ENCODE data around the gene ADAMTS6. TPM values are rescaled to one million over a fixed set of nuclear protein-coding genes. Genes with fewer than 3 reads are reported as not detected.

ADAMTS6 gene
- total and polyA plus RNA-seq, 2 experiments from 2014 or later: 0.78 to 2.0 TPM

DNA sequence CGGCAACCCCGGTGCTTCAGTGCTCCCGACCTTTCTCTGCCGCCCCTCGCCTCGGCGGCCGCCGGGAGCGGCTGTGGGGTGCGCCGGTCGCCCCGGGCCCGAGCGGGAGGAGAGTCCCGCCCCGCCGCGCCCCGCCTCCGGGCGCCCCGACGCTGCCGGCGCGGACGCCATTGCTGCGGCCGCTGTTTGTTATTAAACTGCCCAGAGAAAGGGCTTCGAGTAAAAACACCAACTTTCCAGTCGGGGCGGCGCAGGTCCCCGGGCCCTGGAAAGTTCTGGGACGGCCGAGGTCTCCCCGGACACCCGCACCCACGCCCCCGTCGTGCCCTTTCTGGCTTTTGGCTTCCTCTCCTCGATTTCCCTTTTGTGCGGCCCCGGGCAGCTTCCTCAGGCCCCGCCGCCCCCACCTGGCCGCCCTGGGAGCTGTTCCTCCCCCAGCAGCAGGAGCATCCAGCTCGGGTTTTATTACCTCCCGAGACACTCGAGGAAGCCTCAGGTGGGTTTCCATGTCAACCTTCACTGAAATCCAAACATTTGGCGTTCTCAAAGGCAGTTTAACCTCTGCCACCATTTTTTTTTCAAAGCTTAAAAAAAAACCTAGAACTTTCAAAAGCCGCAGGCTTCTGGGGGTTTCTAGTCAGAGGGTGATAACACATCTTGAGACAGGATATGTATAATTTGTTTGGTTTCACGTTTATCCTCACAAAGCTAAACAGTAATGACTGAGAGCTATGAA, 378.6 kb downstream of the ADAMTS6 start:
- H3K4me3 Mint-ChIP-seq: peak overlapping the region; percentile 69; the same call in 2 of the 3 replicates
- H3K4me2 ChIP-seq: peak overlapping the region; percentile 85
- no peaks in the 10 kb centered on the region for H3F3A ChIP-seq (replicated peaks; ENCODE audit: low read depth)
- TF ChIP-seq, protein P1, sequence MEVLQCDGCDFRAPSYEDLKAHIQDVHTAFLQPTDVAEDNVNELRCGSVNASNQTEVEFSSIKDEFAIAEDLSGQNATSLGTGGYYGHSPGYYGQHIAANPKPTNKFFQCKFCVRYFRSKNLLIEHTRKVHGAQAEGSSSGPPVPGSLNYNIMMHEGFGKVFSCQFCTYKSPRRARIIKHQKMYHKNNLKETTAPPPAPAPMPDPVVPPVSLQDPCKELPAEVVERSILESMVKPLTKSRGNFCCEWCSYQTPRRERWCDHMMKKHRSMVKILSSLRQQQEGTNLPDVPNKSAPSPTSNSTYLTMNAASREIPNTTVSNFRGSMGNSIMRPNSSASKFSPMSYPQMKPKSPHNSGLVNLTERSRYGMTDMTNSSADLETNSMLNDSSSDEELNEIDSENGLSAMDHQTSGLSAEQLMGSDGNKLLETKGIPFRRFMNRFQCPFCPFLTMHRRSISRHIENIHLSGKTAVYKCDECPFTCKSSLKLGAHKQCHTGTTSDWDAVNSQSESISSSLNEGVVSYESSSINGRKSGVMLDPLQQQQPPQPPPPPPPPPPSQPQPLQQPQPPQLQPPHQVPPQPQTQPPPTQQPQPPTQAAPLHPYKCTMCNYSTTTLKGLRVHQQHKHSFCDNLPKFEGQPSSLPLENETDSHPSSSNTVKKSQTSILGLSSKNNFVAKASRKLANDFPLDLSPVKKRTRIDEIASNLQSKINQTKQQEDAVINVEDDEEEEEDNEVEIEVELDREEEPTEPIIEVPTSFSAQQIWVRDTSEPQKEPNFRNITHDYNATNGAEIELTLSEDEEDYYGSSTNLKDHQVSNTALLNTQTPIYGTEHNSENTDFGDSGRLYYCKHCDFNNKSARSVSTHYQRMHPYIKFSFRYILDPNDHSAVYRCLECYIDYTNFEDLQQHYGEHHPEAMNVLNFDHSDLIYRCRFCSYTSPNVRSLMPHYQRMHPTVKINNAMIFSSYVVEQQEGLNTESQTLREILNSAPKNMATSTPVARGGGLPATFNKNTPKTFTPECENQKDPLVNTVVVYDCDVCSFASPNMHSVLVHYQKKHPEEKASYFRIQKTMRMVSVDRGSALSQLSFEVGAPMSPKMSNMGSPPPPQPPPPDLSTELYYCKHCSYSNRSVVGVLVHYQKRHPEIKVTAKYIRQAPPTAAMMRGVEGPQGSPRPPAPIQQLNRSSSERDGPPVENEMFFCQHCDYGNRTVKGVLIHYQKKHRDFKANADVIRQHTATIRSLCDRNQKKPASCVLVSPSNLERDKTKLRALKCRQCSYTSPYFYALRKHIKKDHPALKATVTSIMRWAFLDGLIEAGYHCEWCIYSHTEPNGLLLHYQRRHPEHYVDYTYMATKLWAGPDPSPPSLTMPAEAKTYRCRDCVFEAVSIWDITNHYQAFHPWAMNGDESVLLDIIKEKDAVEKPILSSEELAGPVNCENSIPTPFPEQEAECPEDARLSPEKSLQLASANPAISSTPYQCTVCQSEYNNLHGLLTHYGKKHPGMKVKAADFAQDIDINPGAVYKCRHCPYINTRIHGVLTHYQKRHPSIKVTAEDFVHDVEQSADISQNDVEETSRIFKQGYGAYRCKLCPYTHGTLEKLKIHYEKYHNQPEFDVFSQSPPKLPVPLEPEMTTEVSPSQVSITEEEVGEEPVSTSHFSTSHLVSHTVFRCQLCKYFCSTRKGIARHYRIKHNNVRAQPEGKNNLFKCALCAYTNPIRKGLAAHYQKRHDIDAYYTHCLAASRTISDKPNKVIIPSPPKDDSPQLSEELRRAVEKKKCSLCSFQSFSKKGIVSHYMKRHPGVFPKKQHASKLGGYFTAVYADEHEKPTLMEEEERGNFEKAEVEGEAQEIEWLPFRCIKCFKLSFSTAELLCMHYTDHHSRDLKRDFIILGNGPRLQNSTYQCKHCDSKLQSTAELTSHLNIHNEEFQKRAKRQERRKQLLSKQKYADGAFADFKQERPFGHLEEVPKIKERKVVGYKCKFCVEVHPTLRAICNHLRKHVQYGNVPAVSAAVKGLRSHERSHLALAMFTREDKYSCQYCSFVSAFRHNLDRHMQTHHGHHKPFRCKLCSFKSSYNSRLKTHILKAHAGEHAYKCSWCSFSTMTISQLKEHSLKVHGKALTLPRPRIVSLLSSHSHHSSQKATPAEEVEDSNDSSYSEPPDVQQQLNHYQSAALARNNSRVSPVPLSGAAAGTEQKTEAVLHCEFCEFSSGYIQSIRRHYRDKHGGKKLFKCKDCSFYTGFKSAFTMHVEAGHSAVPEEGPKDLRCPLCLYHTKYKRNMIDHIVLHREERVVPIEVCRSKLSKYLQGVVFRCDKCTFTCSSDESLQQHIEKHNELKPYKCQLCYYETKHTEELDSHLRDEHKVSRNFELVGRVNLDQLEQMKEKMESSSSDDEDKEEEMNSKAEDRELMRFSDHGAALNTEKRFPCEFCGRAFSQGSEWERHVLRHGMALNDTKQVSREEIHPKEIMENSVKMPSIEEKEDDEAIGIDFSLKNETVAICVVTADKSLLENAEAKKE (CRISPR knock-in tag; IDR thresholded peaks at IDR 0.05): no peak
- TF ChIP-seq POLR2AphosphoS5 (IDR thresholded peaks at IDR 0.05; ENCODE audit: low read depth): peak; percentile 62
- TF ChIP-seq, protein P2, sequence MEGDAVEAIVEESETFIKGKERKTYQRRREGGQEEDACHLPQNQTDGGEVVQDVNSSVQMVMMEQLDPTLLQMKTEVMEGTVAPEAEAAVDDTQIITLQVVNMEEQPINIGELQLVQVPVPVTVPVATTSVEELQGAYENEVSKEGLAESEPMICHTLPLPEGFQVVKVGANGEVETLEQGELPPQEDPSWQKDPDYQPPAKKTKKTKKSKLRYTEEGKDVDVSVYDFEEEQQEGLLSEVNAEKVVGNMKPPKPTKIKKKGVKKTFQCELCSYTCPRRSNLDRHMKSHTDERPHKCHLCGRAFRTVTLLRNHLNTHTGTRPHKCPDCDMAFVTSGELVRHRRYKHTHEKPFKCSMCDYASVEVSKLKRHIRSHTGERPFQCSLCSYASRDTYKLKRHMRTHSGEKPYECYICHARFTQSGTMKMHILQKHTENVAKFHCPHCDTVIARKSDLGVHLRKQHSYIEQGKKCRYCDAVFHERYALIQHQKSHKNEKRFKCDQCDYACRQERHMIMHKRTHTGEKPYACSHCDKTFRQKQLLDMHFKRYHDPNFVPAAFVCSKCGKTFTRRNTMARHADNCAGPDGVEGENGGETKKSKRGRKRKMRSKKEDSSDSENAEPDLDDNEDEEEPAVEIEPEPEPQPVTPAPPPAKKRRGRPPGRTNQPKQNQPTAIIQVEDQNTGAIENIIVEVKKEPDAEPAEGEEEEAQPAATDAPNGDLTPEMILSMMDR (conservative IDR thresholded peaks at IDR 0.05; ENCODE audit: low read depth in 2 of 2): peak in 1 of 2 experiments; percentile 21; a peak in 2 of 4 replicates
- TF ChIP-seq ZNF331 (CRISPR knock-in tag; IDR thresholded peaks at IDR 0.05; ENCODE audit: low read depth): no peak
- TF ChIP-seq ZNF114 (CRISPR knock-in tag; IDR thresholded peaks at IDR 0.05): no peak
- no peak for TF ChIP-seq EZH2 (IDR thresholded peaks at IDR 0.05; ENCODE audit: low read depth, unreplicated experiment)
- TF ChIP-seq, protein P3, sequence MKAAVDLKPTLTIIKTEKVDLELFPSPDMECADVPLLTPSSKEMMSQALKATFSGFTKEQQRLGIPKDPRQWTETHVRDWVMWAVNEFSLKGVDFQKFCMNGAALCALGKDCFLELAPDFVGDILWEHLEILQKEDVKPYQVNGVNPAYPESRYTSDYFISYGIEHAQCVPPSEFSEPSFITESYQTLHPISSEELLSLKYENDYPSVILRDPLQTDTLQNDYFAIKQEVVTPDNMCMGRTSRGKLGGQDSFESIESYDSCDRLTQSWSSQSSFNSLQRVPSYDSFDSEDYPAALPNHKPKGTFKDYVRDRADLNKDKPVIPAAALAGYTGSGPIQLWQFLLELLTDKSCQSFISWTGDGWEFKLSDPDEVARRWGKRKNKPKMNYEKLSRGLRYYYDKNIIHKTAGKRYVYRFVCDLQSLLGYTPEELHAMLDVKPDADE (IDR thresholded peaks at IDR 0.05): no peak
- no peaks in the 10 kb centered on the region for H4K20me1 ChIP-seq (replicated peaks; ENCODE audit: insufficient read depth)
- H3K27ac ChIP-seq (ENCODE audit: low read depth): peak overlapping the region; percentile 95
- H3K4me3 ChIP-seq: peak overlapping the region; percentile 60
- DNase-seq (ENCODE audit: low spot score): peak; percentile 92
- peak overlapping the region; percentile 94 for H3K27ac Mint-ChIP-seq
- H3K79me2 ChIP-seq (replicated peaks; ENCODE audit: insufficient read depth): no peaks in the 10 kb centered on the region
- H3K27me3 Mint-ChIP-seq (ENCODE audit: insufficient read depth, low read depth, poor library complexity): peaks cover 17% of the 10 kb centered on the region
- peaks cover 28% of the 10 kb centered on the region for H3K4me1 Mint-ChIP-seq
- H3K4me1 ChIP-seq (ENCODE audit: insufficient read depth): peaks cover 25% of the 10 kb centered on the region
- H3K36me3 Mint-ChIP-seq (ENCODE audit: low read depth): 0 out of 3 replicates have a peak, but pooled peaks cover 3% of the 10 kb centered on the region
- peaks cover 3% of the 10 kb centered on the region for H3K9me2 ChIP-seq (ENCODE audit: insufficient read depth)
- no peaks in the 10 kb centered on the region for H3K27me3 ChIP-seq (ENCODE audit: insufficient read depth)
- peak; percentile 77 for ATAC-seq
- no peaks in the 10 kb centered on the region for H3K36me3 ChIP-seq (ENCODE audit: insufficient read depth)
- H3K9me3 Mint-ChIP-seq: no peaks in the 10 kb centered on the region
- H2AFZ ChIP-seq: peak overlapping the region; percentile 95

Measured in GM23338 (cell line).